ENCODE measurements around the gene ZBTB8A.

DNA sequence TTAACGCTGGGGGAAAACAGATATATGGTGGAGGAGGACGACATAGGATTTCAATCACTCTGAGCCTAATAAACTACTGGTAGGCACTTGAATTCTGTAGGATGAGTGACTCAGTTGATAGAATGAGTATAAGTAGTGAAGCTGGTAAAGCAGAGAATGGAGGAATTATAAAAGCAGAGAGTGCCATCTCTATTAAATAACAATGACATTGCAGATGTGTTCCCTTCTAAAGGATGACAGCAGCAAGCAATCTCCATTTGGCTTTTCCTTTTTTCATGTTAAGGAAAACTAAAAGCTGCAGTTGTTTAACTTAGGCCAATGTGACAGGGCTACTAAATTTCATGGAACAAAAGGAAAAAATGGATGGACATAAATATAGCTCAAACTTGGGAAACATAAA is 93.6 kb downstream of the ZBTB8A start:
- TF ChIP-seq, protein P1, sequence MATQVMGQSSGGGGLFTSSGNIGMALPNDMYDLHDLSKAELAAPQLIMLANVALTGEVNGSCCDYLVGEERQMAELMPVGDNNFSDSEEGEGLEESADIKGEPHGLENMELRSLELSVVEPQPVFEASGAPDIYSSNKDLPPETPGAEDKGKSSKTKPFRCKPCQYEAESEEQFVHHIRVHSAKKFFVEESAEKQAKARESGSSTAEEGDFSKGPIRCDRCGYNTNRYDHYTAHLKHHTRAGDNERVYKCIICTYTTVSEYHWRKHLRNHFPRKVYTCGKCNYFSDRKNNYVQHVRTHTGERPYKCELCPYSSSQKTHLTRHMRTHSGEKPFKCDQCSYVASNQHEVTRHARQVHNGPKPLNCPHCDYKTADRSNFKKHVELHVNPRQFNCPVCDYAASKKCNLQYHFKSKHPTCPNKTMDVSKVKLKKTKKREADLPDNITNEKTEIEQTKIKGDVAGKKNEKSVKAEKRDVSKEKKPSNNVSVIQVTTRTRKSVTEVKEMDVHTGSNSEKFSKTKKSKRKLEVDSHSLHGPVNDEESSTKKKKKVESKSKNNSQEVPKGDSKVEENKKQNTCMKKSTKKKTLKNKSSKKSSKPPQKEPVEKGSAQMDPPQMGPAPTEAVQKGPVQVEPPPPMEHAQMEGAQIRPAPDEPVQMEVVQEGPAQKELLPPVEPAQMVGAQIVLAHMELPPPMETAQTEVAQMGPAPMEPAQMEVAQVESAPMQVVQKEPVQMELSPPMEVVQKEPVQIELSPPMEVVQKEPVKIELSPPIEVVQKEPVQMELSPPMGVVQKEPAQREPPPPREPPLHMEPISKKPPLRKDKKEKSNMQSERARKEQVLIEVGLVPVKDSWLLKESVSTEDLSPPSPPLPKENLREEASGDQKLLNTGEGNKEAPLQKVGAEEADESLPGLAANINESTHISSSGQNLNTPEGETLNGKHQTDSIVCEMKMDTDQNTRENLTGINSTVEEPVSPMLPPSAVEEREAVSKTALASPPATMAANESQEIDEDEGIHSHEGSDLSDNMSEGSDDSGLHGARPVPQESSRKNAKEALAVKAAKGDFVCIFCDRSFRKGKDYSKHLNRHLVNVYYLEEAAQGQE (IDR thresholded peaks at IDR 0.05; ENCODE audit: low read depth, low read length), result no peak
- TF ChIP-seq, protein P2, sequence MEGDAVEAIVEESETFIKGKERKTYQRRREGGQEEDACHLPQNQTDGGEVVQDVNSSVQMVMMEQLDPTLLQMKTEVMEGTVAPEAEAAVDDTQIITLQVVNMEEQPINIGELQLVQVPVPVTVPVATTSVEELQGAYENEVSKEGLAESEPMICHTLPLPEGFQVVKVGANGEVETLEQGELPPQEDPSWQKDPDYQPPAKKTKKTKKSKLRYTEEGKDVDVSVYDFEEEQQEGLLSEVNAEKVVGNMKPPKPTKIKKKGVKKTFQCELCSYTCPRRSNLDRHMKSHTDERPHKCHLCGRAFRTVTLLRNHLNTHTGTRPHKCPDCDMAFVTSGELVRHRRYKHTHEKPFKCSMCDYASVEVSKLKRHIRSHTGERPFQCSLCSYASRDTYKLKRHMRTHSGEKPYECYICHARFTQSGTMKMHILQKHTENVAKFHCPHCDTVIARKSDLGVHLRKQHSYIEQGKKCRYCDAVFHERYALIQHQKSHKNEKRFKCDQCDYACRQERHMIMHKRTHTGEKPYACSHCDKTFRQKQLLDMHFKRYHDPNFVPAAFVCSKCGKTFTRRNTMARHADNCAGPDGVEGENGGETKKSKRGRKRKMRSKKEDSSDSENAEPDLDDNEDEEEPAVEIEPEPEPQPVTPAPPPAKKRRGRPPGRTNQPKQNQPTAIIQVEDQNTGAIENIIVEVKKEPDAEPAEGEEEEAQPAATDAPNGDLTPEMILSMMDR (IDR thresholded peaks at IDR 0.05), result no peak
- TF ChIP-seq, protein P3, sequence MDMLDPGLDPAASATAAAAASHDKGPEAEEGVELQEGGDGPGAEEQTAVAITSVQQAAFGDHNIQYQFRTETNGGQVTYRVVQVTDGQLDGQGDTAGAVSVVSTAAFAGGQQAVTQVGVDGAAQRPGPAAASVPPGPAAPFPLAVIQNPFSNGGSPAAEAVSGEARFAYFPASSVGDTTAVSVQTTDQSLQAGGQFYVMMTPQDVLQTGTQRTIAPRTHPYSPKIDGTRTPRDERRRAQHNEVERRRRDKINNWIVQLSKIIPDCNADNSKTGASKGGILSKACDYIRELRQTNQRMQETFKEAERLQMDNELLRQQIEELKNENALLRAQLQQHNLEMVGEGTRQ (IDR thresholded peaks at IDR 0.05; ENCODE audit: borderline replicate concordance, low read depth, low read length), result no peak
- TF ChIP-seq, protein P4, sequence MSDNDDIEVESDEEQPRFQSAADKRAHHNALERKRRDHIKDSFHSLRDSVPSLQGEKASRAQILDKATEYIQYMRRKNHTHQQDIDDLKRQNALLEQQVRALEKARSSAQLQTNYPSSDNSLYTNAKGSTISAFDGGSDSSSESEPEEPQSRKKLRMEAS (IDR thresholded peaks at IDR 0.05; ENCODE audit: low read depth), result no peak
- TF ChIP-seq POLR2AphosphoS5 (IDR thresholded peaks at IDR 0.05; ENCODE audit: low read depth, low read length), result no peak
- no peak for TF ChIP-seq GABPA (IDR thresholded peaks at IDR 0.05; ENCODE audit: low read depth)
- no peak for TF ChIP-seq EP300 (IDR thresholded peaks at IDR 0.05; ENCODE audit: borderline replicate concordance in 1 of 2, low read depth in 1 of 2, low read length in 1 of 2)
- no peak for TF ChIP-seq TAF1 (IDR thresholded peaks at IDR 0.05; ENCODE audit: borderline replicate concordance, low read depth, low read length)
- TF ChIP-seq, protein P5, sequence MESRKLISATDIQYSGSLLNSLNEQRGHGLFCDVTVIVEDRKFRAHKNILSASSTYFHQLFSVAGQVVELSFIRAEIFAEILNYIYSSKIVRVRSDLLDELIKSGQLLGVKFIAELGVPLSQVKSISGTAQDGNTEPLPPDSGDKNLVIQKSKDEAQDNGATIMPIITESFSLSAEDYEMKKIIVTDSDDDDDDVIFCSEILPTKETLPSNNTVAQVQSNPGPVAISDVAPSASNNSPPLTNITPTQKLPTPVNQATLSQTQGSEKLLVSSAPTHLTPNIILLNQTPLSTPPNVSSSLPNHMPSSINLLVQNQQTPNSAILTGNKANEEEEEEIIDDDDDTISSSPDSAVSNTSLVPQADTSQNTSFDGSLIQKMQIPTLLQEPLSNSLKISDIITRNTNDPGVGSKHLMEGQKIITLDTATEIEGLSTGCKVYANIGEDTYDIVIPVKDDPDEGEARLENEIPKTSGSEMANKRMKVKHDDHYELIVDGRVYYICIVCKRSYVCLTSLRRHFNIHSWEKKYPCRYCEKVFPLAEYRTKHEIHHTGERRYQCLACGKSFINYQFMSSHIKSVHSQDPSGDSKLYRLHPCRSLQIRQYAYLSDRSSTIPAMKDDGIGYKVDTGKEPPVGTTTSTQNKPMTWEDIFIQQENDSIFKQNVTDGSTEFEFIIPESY (IDR thresholded peaks at IDR 0.05; ENCODE audit: borderline replicate concordance, low read depth), result no peak
- no peak for TF ChIP-seq NFIC (IDR thresholded peaks at IDR 0.05; ENCODE audit: borderline replicate concordance)
- no peak for TF ChIP-seq EZH2phosphoT487 (IDR thresholded peaks at IDR 0.05; ENCODE audit: borderline replicate concordance, low read depth)

Measured in SK-N-SH (cell line).